Measurements from ENCODE around the gene NF1.

DNA sequence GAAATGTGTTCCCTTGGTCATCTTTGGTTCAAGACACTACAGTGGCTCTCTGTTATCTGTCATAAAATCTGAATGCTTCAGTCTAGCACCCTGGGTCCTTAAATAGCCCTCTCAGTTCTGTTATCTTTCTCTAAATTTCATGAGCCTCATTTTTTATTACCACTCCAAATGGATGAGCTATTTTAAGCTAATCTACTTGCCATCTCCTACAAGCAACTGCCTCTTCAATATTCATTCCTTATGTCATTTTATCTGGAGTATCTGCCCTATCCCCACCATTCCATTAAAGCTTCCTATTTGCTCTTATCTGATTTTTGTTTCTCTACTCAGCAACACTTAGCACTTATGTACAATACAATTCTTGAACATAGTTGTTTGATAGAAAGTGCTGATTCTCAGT lies 254.7 kb downstream of the NF1 start:
- TF ChIP-seq ATF2 (CRISPR knock-in tag; IDR thresholded peaks at IDR 0.05; ENCODE audit: borderline replicate concordance, low read depth): no peak
- no peak for TF ChIP-seq ZNF416 (CRISPR knock-in tag; IDR thresholded peaks at IDR 0.05)
- TF ChIP-seq NR3C1 (CRISPR knock-in tag; conservative IDR thresholded peaks at IDR 0.05; ENCODE audit: low read depth): no peak
- TF ChIP-seq ETV6 (CRISPR knock-in tag; IDR thresholded peaks at IDR 0.05): no peak
- TF ChIP-seq, protein P1, sequence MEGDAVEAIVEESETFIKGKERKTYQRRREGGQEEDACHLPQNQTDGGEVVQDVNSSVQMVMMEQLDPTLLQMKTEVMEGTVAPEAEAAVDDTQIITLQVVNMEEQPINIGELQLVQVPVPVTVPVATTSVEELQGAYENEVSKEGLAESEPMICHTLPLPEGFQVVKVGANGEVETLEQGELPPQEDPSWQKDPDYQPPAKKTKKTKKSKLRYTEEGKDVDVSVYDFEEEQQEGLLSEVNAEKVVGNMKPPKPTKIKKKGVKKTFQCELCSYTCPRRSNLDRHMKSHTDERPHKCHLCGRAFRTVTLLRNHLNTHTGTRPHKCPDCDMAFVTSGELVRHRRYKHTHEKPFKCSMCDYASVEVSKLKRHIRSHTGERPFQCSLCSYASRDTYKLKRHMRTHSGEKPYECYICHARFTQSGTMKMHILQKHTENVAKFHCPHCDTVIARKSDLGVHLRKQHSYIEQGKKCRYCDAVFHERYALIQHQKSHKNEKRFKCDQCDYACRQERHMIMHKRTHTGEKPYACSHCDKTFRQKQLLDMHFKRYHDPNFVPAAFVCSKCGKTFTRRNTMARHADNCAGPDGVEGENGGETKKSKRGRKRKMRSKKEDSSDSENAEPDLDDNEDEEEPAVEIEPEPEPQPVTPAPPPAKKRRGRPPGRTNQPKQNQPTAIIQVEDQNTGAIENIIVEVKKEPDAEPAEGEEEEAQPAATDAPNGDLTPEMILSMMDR (IDR thresholded peaks at IDR 0.05): no peak
- TF ChIP-seq ESRRA (CRISPR knock-in tag; IDR thresholded peaks at IDR 0.05; ENCODE audit: borderline replicate concordance): no peak
- no peak for TF ChIP-seq JUN (CRISPR knock-in tag; IDR thresholded peaks at IDR 0.05)
- TF ChIP-seq, protein P2, sequence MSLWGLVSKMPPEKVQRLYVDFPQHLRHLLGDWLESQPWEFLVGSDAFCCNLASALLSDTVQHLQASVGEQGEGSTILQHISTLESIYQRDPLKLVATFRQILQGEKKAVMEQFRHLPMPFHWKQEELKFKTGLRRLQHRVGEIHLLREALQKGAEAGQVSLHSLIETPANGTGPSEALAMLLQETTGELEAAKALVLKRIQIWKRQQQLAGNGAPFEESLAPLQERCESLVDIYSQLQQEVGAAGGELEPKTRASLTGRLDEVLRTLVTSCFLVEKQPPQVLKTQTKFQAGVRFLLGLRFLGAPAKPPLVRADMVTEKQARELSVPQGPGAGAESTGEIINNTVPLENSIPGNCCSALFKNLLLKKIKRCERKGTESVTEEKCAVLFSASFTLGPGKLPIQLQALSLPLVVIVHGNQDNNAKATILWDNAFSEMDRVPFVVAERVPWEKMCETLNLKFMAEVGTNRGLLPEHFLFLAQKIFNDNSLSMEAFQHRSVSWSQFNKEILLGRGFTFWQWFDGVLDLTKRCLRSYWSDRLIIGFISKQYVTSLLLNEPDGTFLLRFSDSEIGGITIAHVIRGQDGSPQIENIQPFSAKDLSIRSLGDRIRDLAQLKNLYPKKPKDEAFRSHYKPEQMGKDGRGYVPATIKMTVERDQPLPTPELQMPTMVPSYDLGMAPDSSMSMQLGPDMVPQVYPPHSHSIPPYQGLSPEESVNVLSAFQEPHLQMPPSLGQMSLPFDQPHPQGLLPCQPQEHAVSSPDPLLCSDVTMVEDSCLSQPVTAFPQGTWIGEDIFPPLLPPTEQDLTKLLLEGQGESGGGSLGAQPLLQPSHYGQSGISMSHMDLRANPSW (CRISPR knock-in tag; conservative IDR thresholded peaks at IDR 0.05; ENCODE audit: low read depth): no peak
- TF ChIP-seq E2F5 (CRISPR knock-in tag; IDR thresholded peaks at IDR 0.05): no peak
